NCI-H1436 treated with DMSO at 0.1 percent for 48 hours (cell line): ENCODE data around the gene AHCYL2.
"Not testable (repeated sequence)": the region's sequence is repeated elsewhere in the genome, so short reads cannot be mapped to it uniquely, and the experiment has no call there.

Source experiments
- DNase-seq: peaks from one replicate; lab custom pipeline; 2025; lab: John Stamatoyannopoulos, UW

AHCYL2 gene

GRCh38 chr7:129292861-129293260 is 68.0 kb downstream of the AHCYL2 start:
- no peak for DNase-seq

- no peak for DNase-seq
These were observed 70.2 kb downstream of the AHCYL2 start for GRCh38 chr7:129295015-129295423.

GRCh38 chr7:129298268-129298893 is 73.6 kb downstream of the AHCYL2 start:
- DNase-seq = no peak

GRCh38 chr7:129299889-129300288 is 75.1 kb downstream of the AHCYL2 start:
- no peak for DNase-seq

GRCh38 chr7:129300299-129300698 is 75.5 kb downstream of the AHCYL2 start:
- DNase-seq = not testable (repeated sequence)

GRCh38 chr7:129307592-129307991 is 82.8 kb downstream of the AHCYL2 start:
- DNase-seq = no peak

- DNase-seq = no peak
These were observed 83.2 kb downstream of the AHCYL2 start for GRCh38 chr7:129308047-129308446.

GRCh38 chr7:129311429-129311828 is 86.6 kb downstream of the AHCYL2 start:
- no peak for DNase-seq

GRCh38 chr7:129313282-129313681 is 88.5 kb downstream of the AHCYL2 start:
- no peak for DNase-seq

- DNase-seq = no peak
These were observed 91.1 kb downstream of the AHCYL2 start for GRCh38 chr7:129315960-129316359.

GRCh38 chr7:129317450-129317849 is 92.6 kb downstream of the AHCYL2 start:
- no peak for DNase-seq

GRCh38 chr7:129327076-129327475 is 102.2 kb downstream of the AHCYL2 start:
- DNase-seq = no peak

- no peak for DNase-seq
These were observed 107.6 kb downstream of the AHCYL2 start for GRCh38 chr7:129332254-129333035.

GRCh38 chr7:129334473-129334872 is 109.6 kb downstream of the AHCYL2 start:
- no peak for DNase-seq

- DNase-seq = no peak
These were observed 113.6 kb downstream of the AHCYL2 start for GRCh38 chr7:129338450-129338849.

GRCh38 chr7:129341212-129341611 is 116.4 kb downstream of the AHCYL2 start:
- DNase-seq = no peak

GRCh38 chr7:129341816-129342806 is 117.3 kb downstream of the AHCYL2 start:
- no peak for DNase-seq

GRCh38 chr7:129343099-129343700 is 118.4 kb downstream of the AHCYL2 start:
- no peak for DNase-seq

- DNase-seq = no peak
These were observed 122.5 kb downstream of the AHCYL2 start for GRCh38 chr7:129347330-129347729.

- DNase-seq = no peak
These were observed 123.4 kb downstream of the AHCYL2 start for GRCh38 chr7:129348023-129348740.

GRCh38 chr7:129351320-129351719 is 126.5 kb downstream of the AHCYL2 start:
- no peak for DNase-seq
